IMR-90 (cell line): ENCODE results near the gene VEPH1. TPM values are rescaled to one million over a fixed set of nuclear protein-coding genes. Genes with fewer than 3 reads are reported as not detected.

Experiments
- ATAC-seq: fragments of 200-7000 bp; cut with Tn5 transposase; 2 replicates; pipeline ENCODE4 v1.9.1; 2020; ENCODE audit warnings: low read depth, mild to moderate bottlenecking, moderate library complexity
- BruUV-seq: library from RNA; stranded (reverse); fragments of 400-500 nt; replicated peaks from 2 replicates; lab custom pipeline; 2021; lab: Mats Ljungman, UMichigan
- CTCF ChIA-PET: fragments of 300-600 bp; formaldehyde crosslinking; extraction: SDS; loops from one replicate; lab custom pipeline; 2021; ENCODE audit warnings: antibody characterized with exemption; lab: Yijun Ruan, JAX
- POLR2A ChIA-PET: fragments of 300-600 bp; sonication (Branson Sonifier 250); formaldehyde crosslinking; loops from one replicate; lab custom pipeline; 2022; ENCODE audit warnings: antibody characterized with exemption; ENCODE audit not compliant: unreplicated experiment; lab: Charles Lee
- DNase-seq: peaks from one replicate; pipeline ENCODE4 v3.0.0; 2013
- H2AFZ ChIP-seq: replicated peaks from 2 replicates; pipeline ENCODE3; 2013; ENCODE audit warnings: low read length, mild to moderate bottlenecking; ENCODE audit not compliant: poor library complexity
- H2AK5ac ChIP-seq: 2 replicates; pipeline ENCODE4 v1.6.1; 2013; ENCODE audit warnings: low read depth, low read length, inconsistent platforms
- H2AK9ac ChIP-seq: replicated peaks from 2 replicates; pipeline ENCODE3; 2013; ENCODE audit warnings: mild to moderate bottlenecking, low read depth, low read length, moderate library complexity; ENCODE audit not compliant: poor library complexity
- H2BK120ac ChIP-seq: 2 replicates; pipeline ENCODE4 v1.6.1; 2013; ENCODE audit warnings: low read depth, low read length, inconsistent platforms
- H2BK15ac ChIP-seq: 3 replicates; pipeline ENCODE4 v1.6.1; 2013; ENCODE audit warnings: low read depth, low read length, inconsistent platforms
- H2BK20ac ChIP-seq: 2 replicates; pipeline ENCODE4 v1.6.1; 2013; ENCODE audit warnings: low read depth, mild to moderate bottlenecking, inconsistent platforms, low read length, moderate library complexity
- H2BK5ac ChIP-seq: 2 replicates; pipeline ENCODE4 v1.6.1; 2013; ENCODE audit warnings: mild to moderate bottlenecking, low read depth, low read length, inconsistent platforms; ENCODE audit not compliant: poor library complexity, severe bottlenecking
- H3K14ac ChIP-seq: replicated peaks from 2 replicates; pipeline ENCODE4 v1.6.1; 2013; ENCODE audit warnings: low read depth, low read length, inconsistent platforms
- H3K18ac ChIP-seq: 2 replicates; pipeline ENCODE4 v1.6.1; 2013; ENCODE audit warnings: low read depth, low read length, control low read depth
- H3K23ac ChIP-seq: 2 replicates; pipeline ENCODE4 v1.6.1; 2013; ENCODE audit warnings: low read depth, low read length, inconsistent platforms
- H3K27ac ChIP-seq: 2 replicates; pipeline ENCODE4 v1.5.1; 2013; ENCODE audit warnings: mild to moderate bottlenecking, control low read depth, low read length; ENCODE audit not compliant: insufficient read depth
- H3K27me3 ChIP-seq: 2 replicates; pipeline ENCODE4 v1.6.1; 2013; ENCODE audit warnings: low read length; ENCODE audit not compliant: control insufficient read depth, insufficient read depth
- H3K36me3 ChIP-seq: 2 replicates; pipeline ENCODE4 v1.6.1; 2013; ENCODE audit warnings: low read length, mixed read lengths; ENCODE audit not compliant: control insufficient read depth, insufficient read depth
- H3K4ac ChIP-seq: 2 replicates; pipeline ENCODE4 v1.6.1; 2013; ENCODE audit warnings: low read depth, low read length, inconsistent platforms
- H3K4me1 ChIP-seq: 2 replicates; pipeline ENCODE4 v1.6.1; 2013; ENCODE audit warnings: low read length, mixed read lengths; ENCODE audit not compliant: control insufficient read depth, insufficient read depth
- H3K4me2 ChIP-seq: 2 replicates; pipeline ENCODE4 v1.6.1; 2013; ENCODE audit warnings: low read depth, mild to moderate bottlenecking, control low read depth, low read length, moderate library complexity
- H3K4me3 ChIP-seq: 2 replicates; pipeline ENCODE4 v1.5.1; 2013; ENCODE audit warnings: low read depth, mild to moderate bottlenecking, control low read depth, low read length, moderate library complexity; ENCODE audit not compliant: insufficient read depth
- H3K56ac ChIP-seq: 2 replicates; pipeline ENCODE4 v1.6.1; 2013; ENCODE audit warnings: low read length, inconsistent platforms; ENCODE audit not compliant: insufficient read depth; ENCODE audit errors: extremely low read depth
- H3K79me1 ChIP-seq, 2 experiments: 2 replicates each; pipeline ENCODE4 v1.6.1; 2013; ENCODE audit warnings: low read length in 2 of 2, inconsistent platforms in 1 of 2, low read depth in 1 of 2
- H3K9ac ChIP-seq: 2 replicates; pipeline ENCODE4 v1.6.1; 2013; ENCODE audit warnings: low read depth, low read length, control low read depth
- H3K9me1 ChIP-seq: 2 replicates; pipeline ENCODE4 v1.6.1; 2013; ENCODE audit warnings: low read length, inconsistent platforms; ENCODE audit not compliant: insufficient read depth
- H3K9me3 ChIP-seq: 2 replicates; pipeline ENCODE4 v1.6.1; 2013; ENCODE audit warnings: low read length; ENCODE audit not compliant: control insufficient read depth, insufficient read depth
- H4K20me1 ChIP-seq: 2 replicates; pipeline ENCODE4 v1.6.1; 2013; ENCODE audit warnings: low read length, inconsistent platforms; ENCODE audit not compliant: insufficient read depth
- H4K5ac ChIP-seq: 2 replicates; pipeline ENCODE4 v1.6.1; 2013; ENCODE audit warnings: mild to moderate bottlenecking, low read depth, low read length, control low read depth
- H4K8ac ChIP-seq, 2 experiments: 2 replicates each; pipeline ENCODE4 v1.6.1; 2013; ENCODE audit warnings: low read depth in 2 of 2, low read length in 2 of 2, control low read depth in 1 of 2, inconsistent platforms in 1 of 2
- H4K91ac ChIP-seq: 2 replicates; pipeline ENCODE4 v1.6.1; 2013; ENCODE audit warnings: low read depth, low read length, inconsistent platforms; ENCODE audit not compliant: insufficient read depth
- FOS ChIP-seq: fragments of 150-350 bp; IDR thresholded peaks from 2 replicates; pipeline ENCODE4 v1.6.1; 2016; ENCODE audit warnings: low read depth, low read length
- WGBS, 2 experiments: methylation state at CpG; one replicate each; pipeline versions ENCODE4 v1.1.5 to v1.1.7; 2013; ENCODE audit warnings: missing lambda C conversion rate in 2 of 2; ENCODE audit not compliant: insufficient read length in 1 of 2; ENCODE audit errors: extremely low coverage in 2 of 2; 5-methylcytosine and 5-hydroxymethylcytosine counted together
- dilution Hi-C: fragments of 300-500 bp; cut with HindIII; formaldehyde crosslinking; loops from one replicate; pipeline ENCODE4 v1.14.3; 2018; ENCODE audit warnings: low sequenced_read_pairs; ENCODE audit not compliant: unreplicated experiment
- in situ Hi-C: fragments of 300-500 bp; cut with MboI; formaldehyde crosslinking; loops from 3 replicates; pipeline ENCODE4 v1.14.3; 2019; ENCODE audit warnings: low sequenced_read_pairs, inconsistent platforms, mixed read lengths
- intact Hi-C: fragments of 100-400 bp; cut with micrococcal nuclease; formaldehyde crosslinking; loops from 2 replicates; pipeline ENCODE4 v1.10.0; 2022
- polyA plus RNA-seq, 3 experiments: library from polyadenylated mRNA; depleted of rRNA; stranded (reverse); fragments of >200 nt; gene quantifications; 2 replicates each; pipeline ENCODE4 v1.2.3, GENCODE V29; 2012; ENCODE audit warnings: low replicate concordance in 1 of 3
- total RNA-seq: library from RNA; depleted of rRNA; stranded (reverse); fragments of >200 nt; gene quantifications from 2 replicates; pipeline ENCODE4 v1.2.3, GENCODE V29; 2012
- TF ChIP-seq, protein P1 (sequence below): fragments of 150-350 bp; IDR thresholded peaks from 2 replicates; pipeline ENCODE4 v1.6.1; 2017; ENCODE audit warnings: mild to moderate bottlenecking, antibody characterized with exemption, low read length, low read depth

Gene VEPH1
- total and polyA plus RNA-seq, 2 of the 4 experiments (the other 2 are of a cell fraction): 30.5 to 130 TPM

DNA sequence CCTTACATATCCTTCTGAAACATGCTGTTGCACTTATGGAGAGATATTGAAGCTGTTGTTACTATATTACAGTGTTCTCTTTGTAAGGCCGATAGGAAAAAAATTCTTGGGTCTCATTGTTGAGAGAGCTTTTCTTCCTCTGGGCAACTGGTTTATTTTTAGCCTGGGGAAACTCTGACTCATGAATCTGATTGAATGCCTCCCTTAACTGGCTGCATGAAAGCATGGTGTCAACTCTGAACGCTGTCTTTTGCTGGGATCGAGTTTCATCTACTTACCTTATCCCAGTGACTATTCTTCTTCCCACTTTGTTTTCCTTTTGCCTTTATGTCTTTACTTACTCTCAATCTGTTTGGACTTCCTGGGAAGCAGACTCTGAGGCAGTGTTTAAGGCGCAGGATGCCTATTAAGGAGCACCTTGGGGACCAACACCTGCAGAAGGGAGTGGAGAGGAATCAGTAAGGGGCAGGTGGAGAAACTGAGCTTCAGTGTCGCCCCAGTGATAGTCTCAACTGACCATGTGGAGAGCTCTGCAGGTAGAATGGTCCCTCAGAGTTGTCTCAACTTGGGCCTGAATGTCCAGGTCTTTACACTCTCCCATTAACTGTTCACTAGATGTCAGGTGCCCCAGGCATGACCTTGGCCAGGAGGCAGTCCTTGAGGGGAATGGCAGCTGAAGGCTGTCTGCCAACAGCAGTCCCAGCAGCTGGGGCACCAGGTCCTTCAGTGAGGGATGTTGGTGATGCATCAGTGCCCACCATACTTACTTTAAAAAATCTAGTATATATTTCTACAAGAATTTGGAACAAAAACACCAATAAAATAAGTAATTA is 254.4 kb downstream of the VEPH1 start:
- CTCF ChIA-PET: no interaction called here
- peak overlapping the region; percentile 89 for H2BK120ac ChIP-seq
- POLR2A ChIA-PET: no interaction called here

More for the DNA sequence above, 254.4 kb downstream of the VEPH1 start:
- 0 out of 2 replicates have a peak, but pooled peaks cover 3% of the 10 kb centered on the region for H4K20me1 ChIP-seq
- intact Hi-C loops: loop anchor here (5.0 kb wide), 1 partner anchor 33 kb away; no protein-coding TSS in a partner anchor
- no peak overlapping the region; the same call in 1 of the 2 replicates for H4K5ac ChIP-seq
- no peak overlapping the region for H3K9ac ChIP-seq
- TF ChIP-seq, protein P1, sequence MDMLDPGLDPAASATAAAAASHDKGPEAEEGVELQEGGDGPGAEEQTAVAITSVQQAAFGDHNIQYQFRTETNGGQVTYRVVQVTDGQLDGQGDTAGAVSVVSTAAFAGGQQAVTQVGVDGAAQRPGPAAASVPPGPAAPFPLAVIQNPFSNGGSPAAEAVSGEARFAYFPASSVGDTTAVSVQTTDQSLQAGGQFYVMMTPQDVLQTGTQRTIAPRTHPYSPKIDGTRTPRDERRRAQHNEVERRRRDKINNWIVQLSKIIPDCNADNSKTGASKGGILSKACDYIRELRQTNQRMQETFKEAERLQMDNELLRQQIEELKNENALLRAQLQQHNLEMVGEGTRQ: no peak
- peak; percentile 64 for TF ChIP-seq FOS
- 0 out of 2 replicates have a peak overlapping the region, but pooled peaks have one; percentile 14 for H3K18ac ChIP-seq
- H3K9me3 ChIP-seq: no peaks in the 10 kb centered on the region
- H3K36me3 ChIP-seq: no peaks in the 10 kb centered on the region
- DNase-seq (peak; percentile 94), ATAC-seq (peak; percentile 94)
- peak overlapping the region; percentile 88 for H2AK9ac ChIP-seq
- H4K8ac ChIP-seq: peak overlapping the region in 1 of 2 experiments; percentile 56; a peak in 1 of 4 replicates
- peak overlapping the region; percentile 61 for H3K14ac ChIP-seq
- in situ Hi-C loops: no loop called here
- H2AK5ac ChIP-seq: peak overlapping the region; percentile 88; the same call in 1 of the 2 replicates
- no CpG with 5 or more reads among the region's 5 CpGs for WGBS, 2 experiments
- peak overlapping the region; percentile 34; the same call in 1 of the 2 replicates for H3K23ac ChIP-seq
- peaks cover 9% of the 10 kb centered on the region for H3K9me1 ChIP-seq
- H3K27ac ChIP-seq: peak overlapping the region; percentile 23; the same call in 1 of the 2 replicates
- peak overlapping the region; percentile 77; the same call in 1 of the 3 replicates for H2BK15ac ChIP-seq
- peak overlapping the region; percentile 78 for H2BK5ac ChIP-seq
- H2BK20ac ChIP-seq: peak overlapping the region; percentile 84; the same call in 1 of the 2 replicates
- no peak overlapping the region for H3K4me3 ChIP-seq
- H3K27me3 ChIP-seq: no peaks in the 10 kb centered on the region
- peak overlapping the region; percentile 87 for H3K4ac ChIP-seq
- H3K4me1 ChIP-seq: peaks cover 11% of the 10 kb centered on the region
- peaks cover 0 to 6% of the 10 kb centered on the region in 2 experiments; a peak in 2 of 4 replicates for H3K79me1 ChIP-seq
- H4K91ac ChIP-seq: peak overlapping the region; percentile 53
- dilution Hi-C loops: no loop called here
- H3K56ac ChIP-seq: no peak overlapping the region
- no TSS peak for BruUV-seq
- peak overlapping the region; percentile 74 for H2AFZ ChIP-seq
- H3K4me2 ChIP-seq: peak overlapping the region; percentile 50
